GM12892 (cell line): ENCODE results near the gene SPATA20.

Source experiments
- POLR2A ChIP-seq: IDR thresholded peaks from 2 replicates; pipeline ENCODE4 v1.6.1; 2011; ENCODE audit warnings: low read depth, low read length, control low read depth
- POLR2AphosphoS5 ChIP-seq: IDR thresholded peaks from 2 replicates; pipeline ENCODE4 v1.6.1; 2011; ENCODE audit warnings: low read depth, low read length, control low read depth

- TF ChIP-seq POLR2AphosphoS5, result no peak
- no peak for TF ChIP-seq POLR2A
These were observed 19.0 kb upstream of the SPATA20 start for GRCh38 chr17:50527949-50528474.
